ENCODE measurements around the gene CCDC178.
"Not testable (repeated sequence)": the region's sequence is repeated elsewhere in the genome, so short reads cannot be mapped to it uniquely, and the experiment has no call there.

Gene CCDC178

DNA sequence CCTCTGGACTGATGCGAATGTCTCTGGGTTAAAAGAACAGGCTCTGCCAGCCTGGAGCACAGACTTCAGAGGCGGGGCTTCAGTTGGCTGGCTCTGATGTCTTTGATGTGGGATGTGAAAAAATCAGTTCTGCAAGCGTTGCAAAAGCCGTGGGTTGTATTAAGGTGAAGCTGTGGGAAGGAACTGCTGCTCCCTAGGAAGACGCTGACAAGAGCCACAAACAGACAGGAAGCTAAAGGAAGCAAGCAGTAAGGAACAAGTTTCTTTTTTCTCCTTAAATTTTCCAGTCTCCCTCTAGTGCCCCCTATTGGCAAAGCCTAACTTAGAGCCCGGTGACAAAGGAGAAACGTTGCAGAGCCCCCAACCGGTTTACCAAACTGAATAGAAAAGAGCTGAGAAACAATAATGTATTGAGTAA, 239.0 kb downstream of the CCDC178 start:
- no peak for DNase-seq

DNA sequence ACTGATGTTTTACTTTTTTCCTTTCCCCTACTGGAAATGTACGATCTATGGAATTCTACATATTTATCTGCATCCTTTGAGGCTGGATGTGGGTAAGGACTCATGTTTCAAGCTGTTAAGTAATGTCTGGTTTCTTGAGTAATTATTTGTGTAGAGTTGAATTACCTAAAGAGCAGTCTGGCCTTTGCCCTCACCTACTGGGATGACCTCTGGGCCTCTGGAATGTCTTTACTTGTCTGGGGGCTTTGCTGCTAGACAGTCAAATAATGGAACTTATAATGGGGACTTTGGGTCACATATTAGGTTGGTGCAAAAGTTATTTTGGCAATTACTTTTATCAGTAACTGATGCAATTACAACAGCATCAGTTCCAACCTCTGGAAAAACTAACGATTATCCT, 244.7 kb downstream of the CCDC178 start:
- no peak for DNase-seq

DNA sequence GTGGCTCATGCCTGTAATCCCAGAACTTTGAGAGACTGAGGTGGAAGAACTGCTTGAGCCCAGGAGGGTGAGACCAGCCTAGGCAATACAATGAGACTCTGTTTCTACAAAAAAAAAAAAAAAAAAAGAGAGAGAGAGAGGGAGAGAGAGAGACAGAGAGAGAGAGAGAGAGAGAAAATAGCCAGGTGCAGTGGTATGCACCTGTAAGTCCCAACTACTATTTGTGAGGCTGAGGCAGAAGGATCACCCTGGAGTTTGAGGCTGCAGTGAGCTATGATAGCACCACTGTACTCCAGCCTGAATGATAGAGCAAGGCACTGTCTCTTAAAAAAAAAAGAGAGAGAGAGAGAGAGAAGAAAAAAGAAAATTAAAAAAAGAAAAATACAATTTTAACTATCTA, 245.7 kb downstream of the CCDC178 start:
- DNase-seq, result no peak

DNA sequence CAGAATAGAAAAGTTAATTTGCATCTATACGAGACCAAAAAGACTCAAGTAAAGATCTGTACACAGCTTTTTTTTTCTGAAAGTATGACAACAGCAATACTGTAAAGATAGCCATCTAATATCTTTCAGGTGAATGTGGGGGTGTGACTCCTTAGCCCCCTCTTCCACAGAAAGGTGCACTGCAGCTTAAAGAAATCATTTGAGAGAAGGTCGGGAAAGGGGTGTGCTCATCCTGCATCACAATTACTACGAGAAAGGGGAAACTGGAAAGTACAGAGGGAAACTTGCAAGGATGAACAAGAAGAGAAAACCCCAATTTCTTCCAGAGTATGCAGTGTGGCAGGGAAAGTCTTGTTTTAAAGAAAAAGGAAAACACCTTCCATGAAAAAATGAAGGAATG, 255.6 kb downstream of the CCDC178 start:
- no peak for DNase-seq

DNA sequence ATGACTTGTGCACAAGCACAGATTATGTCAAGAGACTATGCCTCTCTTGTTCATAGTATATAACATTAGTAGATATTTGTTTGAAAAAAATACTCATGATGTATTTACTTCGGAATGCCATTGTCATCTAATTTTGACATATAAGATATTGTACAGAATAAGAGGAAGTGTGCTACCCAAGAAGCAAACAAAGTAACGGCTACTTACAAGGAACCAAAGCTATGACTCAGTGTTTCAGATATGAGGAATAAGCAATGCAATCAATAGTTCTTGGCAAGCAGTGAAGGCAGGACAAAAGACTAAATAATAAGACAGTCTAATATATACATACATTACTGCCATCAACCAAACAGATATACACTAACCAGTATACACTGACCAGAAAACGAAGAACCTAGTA, 256.3 kb downstream of the CCDC178 start:
- DNase-seq, result no peak

DNA sequence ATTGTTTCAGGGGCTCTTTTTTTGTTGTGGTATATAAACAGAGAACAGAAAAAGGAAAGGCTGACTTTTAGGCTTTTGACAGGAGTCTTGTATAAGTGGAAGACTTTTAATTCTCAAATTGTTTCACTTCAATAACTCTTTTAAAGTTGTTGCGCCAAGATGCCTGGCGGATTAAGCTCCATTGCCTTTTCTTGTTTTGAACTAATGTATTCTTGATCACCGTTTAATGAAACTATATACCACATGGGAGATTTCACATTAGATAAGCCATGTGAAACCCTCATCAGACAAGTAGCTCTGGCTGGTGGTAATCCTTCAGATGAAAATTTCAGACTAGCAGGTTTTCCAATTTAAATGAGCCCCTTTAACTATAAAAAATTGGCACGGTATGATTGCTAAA, 257.4 kb downstream of the CCDC178 start:
- DNase-seq, result no peak

DNA sequence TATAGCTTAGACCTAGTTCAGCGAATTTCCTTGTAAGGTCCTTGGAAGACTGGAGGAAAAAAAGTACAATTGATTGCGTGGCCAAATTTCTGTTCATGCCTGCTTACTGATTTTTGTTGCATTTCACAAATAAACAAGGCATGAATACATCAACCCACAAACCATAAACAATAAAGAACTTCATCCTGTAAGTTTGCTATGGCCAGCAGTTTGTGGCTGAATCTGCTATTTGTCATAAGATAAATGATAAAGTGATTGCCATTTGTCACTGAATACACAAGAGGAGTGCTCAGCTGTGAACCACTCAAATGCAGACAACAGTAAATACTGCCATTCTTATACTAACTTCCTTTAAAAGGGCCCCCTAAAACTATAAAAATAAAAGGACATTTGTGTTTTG, 259.5 kb downstream of the CCDC178 start:
- DNase-seq, result no peak

DNA sequence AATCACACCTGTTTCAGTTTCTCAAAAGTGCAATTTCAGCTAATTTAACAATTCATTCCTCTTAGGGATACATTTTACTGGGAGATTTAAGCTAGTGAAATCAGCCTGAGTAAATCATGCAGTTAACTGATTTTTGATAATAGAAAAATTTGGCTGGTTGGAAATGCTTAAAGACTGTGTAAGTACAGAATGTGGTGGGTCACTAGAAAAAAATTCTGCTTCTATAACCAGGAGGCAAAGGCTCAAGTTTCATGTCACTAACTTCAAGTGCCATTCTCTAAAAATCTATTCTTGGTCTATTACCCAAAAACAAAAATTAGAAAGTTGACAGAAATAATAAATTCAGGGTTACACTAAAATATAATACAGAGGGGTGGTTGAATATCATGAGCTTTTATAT, 271.3 kb downstream of the CCDC178 start:
- DNase-seq, result no peak

DNA sequence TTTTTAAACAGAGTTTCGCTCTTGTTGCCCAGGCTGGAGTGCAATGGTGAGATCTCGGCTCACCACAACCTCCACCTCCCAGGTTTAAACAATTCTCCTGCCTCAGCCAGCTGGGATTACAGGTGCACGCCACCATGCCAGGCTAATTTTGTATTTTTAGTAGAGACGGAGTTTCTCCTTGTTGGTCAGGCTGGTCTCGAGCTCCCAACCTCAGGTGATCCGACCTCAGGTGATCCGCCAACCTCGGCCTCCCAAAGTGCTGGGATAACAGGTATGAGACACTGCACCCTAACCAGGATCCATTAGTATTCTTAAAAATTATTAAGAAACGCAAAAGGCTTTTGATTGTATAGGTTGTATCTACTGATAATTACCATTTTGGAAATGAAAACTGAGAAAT, 276.4 kb downstream of the CCDC178 start:
- not testable (repeated sequence) for DNase-seq

DNA sequence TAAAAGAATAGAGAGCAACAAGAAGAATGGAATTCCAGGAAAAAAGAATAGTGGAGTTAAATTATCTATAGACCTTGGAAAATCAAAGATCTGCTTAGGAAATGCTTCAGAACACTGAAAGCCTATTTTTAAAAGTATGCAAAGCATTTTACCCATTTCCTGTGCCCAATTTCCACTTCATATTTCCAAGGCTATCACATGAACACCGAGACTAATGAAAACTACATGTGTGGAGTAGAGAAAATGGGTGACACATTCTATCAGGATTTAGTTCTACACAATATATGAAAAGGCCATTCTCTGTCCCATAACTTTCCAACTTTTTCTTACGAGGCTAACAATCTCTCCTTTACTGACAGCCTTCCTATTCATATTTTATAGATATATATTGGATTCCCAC, 279.4 kb downstream of the CCDC178 start:
- DNase-seq, result no peak

DNA sequence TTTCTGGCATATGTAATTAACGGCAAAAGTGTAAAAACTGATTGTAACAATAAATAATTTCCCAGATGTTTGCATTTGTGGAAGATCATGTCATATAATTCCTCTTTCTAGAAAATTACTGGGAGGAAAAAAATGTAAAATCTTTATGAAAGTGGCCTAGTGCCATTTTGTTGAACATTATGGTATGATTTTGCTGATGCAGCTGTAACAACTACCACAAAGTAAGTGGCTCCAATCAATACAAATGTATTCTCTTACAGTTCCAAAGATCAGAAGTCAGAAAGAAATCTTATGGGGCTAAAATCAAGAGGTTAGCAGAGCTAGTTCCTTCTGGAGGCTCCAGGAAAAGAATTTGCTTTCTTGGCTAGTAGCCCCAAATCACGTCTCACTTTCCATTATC, 281.4 kb downstream of the CCDC178 start:
- DNase-seq, result no peak

DNA sequence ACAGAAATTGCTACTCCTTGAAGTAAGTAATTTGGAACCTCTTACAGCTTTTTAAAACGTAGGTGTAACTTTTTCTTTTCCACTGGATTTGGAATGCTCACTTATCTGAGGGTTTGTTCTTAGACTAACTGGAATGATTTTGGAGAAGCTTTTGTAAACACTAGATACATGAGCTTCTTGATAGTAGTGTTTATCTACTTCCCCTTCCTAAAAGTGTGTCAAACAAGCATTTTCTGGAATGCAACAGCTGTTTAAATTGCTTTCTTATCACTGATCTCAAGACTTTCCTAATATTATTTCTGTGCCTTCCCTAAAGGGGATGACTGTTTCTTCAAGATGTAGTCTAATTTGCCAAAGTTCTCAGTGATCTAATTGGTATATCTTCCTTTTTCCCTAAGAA, 282.6 kb downstream of the CCDC178 start:
- DNase-seq, result no peak

DNA sequence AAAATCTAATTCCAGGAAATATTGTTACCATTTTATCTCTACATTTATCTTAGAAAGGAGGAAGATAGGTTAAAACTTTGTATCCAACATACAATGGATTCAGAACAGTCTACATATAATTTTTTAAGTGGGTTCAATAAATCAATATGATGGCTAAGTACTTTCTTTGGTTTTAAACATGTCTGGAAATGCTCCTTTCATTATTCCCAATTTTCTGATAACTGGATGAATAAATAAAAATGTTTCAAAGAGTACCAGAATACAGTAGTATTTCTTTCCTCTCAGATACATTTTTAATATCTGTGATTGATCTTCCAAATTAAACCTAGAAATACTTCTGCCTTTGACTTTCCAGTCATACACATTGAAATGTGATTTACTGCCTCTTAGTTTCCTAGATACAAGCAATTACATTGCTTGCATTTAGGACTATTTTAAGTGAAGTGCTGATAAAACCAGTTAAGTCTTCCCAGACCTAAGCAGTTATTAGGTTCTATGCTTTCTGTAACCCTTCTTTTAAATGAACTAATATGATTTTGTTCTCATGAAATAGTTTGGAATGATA, 283.5 kb downstream of the CCDC178 start:
- DNase-seq, result no peak

DNA sequence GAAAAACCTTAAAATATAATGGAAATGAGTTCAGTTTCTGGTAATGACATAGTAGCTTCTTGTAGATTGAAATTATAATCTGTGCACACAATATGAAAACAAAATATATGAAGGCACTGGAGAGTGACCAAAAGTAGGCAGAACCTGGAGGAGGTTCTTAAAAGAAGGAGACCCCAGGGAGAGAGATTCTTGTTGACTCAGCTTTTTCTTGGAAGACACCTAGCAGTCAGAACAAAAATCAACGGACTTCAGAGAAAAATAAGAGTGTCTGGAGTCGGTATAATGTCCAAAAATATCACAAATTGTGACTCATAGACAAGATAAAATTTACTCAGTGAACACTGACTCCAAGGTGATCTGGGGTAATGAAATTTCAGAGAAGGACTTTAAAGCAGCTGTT, 286.5 kb downstream of the CCDC178 start:
- DNase-seq, result no peak

DNA sequence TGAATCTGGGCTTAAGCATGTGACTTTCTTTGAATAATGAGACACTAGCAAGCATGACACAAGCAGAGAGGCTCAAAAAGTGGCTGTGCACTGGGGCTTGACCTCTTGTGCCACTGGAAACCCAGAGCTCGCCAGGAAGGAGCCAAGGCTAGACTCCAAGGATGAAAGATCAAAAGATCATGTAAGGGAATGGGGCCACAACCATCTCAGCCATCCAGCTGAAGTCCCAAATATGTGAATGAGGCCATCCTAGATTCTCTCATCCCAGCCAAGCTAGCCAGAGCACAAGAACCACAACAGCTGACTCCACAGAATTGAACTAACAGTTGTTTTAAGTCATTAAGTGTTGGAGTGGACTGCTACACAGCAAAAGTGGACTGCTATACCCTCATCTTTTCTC, 288.1 kb downstream of the CCDC178 start:
- DNase-seq, result no peak

DNA sequence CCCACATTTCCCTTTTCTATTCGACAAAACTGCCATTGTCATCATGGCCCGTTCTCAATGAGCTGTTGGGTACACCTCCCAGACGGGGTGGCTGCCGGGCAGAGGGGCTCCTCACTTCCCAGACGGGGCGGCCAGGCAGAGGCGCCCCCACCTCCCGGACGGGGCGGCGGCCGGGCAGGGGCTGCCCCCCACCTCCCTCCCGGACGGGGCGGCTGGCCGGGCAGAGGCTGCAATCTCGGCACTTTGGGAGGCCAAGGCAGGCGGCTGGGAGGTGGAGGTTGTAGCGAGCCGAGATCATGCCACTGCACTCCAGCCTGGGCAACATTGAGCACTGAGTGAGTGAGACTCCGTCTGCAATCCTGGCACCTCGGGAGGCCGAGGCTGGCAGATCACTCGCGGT, 292.7 kb downstream of the CCDC178 start:
- DNase-seq, result not testable (repeated sequence)

DNA sequence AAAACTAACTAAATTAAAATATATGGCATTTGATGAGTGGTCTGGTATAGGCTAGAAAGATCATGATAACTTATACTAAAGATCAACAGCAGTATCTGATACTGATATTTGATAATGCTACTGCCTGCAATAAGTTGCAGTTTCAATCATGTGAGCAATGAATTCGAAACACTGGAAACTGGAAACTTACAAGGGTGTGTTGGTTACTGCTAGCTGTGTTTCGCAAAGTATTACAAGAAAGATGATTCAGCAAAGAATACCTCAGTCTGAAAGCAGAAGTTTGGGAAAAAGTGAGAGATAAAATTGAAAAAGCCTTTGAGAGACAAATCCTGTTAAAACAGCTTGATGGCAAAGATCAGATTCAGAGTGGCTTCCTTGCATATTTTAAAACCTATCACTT, 294.5 kb downstream of the CCDC178 start:
- DNase-seq, result no peak

DNA sequence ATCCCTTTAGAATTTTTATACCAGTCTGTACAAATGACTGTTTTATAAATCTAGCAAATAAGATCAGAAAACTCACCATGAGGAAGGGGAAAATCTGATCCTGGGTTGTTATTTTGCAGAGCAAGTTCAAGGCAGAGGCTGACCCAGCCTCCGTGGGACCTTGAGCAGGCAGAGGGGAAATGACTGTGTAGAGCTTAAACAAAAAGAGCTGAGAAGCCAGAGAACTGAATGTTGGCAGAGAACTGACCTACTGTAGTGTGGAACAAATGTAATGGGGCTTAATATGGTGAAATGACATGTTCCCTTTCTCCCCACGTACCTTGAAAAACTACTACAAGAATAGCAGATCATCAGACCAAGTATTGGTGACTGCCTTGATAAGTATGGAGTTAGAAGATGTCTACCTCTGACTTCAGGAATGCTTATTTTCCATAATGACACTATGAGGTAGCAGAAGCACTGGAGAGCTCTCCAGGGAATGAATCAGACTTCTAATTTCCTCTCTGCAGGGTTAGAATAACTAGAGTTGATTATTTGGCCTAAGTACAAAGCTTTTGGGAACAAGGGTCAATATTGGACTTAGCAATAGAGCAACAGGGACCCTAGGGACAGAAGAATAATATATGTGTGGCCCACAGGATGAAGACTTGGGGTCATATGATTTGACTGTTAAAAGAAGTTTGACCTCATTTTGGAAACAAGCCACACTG, 304.4 kb downstream of the CCDC178 start:
- no peak for DNase-seq

DNA sequence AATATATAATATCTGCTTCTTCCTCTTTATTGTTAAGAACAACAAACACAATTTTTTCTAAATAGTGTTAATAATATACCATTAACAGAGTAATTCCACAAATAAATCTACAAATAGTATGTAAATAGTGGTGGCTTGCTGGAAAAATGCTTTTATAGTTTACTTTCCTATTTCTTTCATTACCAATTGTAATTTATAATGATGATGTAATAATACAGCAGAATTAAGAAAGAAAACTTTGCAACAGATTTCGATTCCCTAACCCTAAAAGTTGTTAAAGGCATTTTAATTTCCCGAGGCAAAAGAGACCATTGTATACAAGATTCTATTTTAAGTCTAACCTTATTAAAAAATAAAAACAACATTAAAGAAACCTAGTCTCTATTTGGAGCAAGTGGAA, 307.9 kb downstream of the CCDC178 start:
- DNase-seq, result no peak

DNA sequence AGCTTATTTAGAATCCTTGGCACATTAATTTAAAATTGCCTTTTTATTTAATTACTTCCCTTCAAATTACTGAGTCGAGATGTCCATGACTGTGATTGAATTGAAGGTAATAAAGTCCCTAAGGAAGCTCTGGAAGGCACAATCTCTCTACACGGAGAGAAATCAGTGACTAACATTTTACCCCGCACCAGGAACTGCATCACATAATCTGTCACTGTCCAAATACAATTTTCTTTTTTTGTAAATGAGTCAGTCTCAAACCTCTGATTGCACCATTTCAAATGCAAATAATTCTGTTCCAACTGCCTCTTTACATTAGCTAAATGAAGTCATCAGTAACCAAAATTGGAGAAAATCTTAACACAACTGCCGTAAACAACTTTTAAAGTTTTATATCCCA, 311.9 kb downstream of the CCDC178 start:
- DNase-seq, result no peak

DNA sequence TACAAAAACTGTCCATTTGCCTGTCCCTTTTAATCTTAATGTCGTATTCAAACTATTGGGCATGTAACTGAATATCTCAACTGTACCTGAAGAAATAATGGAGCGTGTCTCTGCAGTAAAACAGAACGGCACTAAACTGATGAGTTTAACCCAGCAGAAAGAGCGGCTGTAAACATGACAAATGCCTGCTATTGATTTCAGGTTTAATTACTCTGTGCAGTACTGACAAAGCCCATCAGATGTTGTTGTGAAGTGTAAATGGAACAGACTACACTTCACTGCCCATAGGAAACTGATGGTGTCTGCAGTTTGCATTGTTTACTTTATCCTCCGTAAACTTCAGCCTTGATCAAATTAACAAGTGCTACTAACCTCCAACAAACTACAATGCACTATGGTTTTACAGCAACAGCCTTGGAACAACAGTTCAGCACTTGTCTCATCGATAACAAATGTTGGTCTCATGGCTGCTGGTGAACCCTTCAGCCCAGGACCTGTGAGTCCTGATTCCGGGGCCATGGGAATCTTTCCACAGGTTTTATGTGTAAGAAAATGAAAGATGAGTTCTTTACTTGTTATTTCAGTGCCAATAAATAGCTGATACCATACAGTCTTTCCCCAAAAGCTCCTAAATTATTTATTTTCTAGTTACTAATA, 316.5 kb downstream of the CCDC178 start:
- DNase-seq, result no peak

DNA sequence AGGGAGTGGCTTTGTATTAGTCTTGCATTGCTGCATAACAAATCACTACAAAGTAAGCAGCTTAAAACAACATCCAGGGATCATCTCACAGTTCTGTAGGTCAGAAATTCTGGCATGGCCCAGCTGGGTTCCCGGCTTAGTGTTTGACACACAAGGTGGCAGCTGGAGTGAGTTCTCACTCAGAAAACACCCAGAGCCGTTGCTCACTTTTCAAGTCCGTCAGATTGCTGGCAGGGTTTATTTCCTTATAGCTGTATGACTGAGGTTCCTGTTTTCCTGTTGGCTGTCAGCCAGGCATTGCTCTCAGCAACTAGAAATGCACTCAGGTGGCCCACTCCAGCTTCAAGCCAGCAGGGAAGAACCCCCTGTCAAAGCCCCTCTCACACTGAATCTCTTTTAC, 324.1 kb downstream of the CCDC178 start:
- DNase-seq, result no peak

DNA sequence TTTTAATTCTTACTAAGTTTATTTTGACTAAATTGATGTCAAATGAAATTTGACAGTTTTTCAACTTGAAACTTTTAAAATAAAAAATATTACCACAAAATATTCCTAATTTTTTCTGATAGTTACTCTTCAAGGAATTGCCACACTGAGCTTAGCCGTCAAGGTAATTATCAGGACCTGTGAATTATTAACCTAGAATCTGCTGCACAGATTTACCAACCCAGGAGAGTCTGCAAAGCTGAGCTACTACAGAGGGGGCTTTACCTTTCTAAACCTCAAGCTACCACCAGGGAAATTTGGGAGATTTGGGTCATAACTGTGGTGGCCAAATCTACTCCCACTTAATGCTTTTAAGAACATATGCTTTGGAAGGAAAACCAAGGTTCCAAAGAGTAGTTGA, 324.6 kb downstream of the CCDC178 start:
- DNase-seq, result no peak

DNA sequence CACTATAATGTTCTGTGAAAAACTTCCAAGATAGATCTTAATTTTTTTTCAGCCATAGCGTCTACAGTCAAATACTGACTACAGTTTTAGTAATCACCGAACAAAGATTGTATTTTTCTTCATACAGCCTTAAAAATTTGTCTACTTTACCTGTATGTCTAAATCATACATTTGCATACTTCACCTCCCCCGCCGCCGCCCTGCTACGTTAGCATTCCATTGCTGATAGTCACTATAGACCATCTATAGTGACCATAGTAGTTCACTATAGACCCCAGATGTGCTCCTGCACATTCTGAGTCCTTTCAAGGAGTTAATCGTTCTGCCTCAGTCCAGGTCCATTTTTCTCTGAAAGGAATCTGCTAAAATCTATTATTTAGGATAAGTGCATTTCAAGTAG, 325.0 kb downstream of the CCDC178 start:
- DNase-seq, result no peak

DNA sequence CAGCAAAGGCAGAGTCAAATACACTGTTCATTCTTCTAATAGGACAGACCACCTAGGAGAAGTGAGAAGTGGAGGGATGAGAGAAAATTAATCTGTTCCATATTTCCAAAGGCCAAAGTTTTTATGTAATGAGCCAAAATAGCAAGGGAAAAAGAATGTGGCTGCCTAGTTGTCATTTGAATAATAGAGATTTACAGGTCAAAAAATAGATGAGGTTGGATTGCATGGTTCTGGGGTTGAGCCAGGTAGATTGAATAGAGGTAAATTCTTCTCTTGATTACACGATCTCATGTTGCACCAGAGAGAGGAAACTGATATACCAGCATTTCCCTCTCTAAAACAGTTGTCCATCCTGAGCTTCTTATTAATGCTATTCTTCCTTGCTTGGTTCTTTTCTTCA, 325.8 kb downstream of the CCDC178 start:
- DNase-seq, result no peak
